Erythroblast (primary cell): ENCODE data around the gene RNU1-2.
"Not testable (repeated sequence)": the region's sequence is repeated elsewhere in the genome, so short reads cannot be mapped to it uniquely, and the experiment has no call there.

Experiments
- DNase-seq, 2 experiments: peaks; one replicate each; lab custom pipeline; 2025; lab: John Stamatoyannopoulos, UW
- GATA1 ChIP-seq: IDR thresholded peaks from 2 replicates; pipeline ENCODE4 v1.6.1; 2011; ENCODE audit warnings: low read depth, mild to moderate bottlenecking, control low read depth, low read length, moderate library complexity
- POLR2A ChIP-seq: IDR thresholded peaks from 2 replicates; pipeline ENCODE4 v1.6.1; 2011; ENCODE audit warnings: mild to moderate bottlenecking, low read length

The RNU1-2 gene

DNA sequence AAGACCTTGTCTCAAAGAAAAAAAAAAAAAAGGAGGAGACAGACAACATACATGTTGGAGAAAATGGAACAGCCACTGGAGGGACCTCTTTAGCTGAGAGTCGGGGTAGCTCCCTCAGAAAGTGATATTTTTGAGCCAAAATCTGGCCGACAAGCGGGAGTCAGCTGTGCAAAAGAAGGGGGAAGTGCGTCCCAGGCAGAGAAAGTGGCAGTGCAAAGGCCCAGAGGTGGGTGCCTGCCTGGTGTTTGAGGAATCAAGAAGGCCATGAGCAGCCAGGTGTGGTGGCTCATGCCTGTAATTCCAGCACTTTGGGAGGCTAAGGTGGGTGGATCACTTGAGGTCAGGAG lies 19.8 kb downstream of the RNU1-2 start:
- no peak for DNase-seq
- TF ChIP-seq POLR2A = no peak
- no peak for TF ChIP-seq GATA1

DNA sequence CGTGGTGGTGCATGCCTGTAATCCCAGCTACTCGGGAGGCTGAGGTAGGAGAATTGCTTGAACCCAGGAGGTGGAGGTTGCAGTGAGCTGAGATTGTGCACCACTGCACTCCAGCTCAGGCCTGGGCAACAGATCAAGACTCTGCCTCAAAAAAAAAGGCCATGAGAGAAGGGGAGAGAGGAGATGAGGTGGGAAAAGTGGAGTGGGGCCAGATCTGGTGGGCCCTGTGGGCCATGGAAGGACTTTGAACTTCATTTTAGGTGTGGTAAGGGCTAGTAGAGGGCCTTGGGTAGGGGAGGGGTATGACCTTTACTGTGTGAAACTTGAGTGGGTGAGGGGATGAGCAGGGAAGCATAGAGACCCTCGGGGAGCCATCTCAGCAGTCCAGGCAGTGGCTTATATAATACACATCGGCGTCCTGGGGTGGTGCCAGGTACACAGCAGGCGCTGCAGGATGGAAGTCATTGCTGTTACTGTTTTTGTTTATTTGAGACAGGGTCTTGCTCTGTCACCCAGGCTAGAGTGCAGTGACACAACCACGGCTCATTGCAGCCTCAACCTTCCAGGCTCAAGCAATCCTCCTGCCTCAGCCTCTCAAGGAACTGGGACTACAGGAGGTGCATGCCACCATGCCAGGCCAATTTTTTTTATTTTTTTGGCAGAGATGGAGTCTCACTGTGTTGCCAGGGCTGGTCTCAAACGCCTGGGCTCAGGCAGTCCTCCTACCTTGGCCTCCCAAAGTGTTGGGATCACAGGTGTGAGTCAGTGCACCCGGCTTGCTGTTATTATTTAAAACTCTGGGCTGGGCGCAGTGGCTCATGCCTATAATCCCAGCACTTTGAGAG lies 20.5 kb downstream of the RNU1-2 start:
- not testable (repeated sequence) for DNase-seq

DNA sequence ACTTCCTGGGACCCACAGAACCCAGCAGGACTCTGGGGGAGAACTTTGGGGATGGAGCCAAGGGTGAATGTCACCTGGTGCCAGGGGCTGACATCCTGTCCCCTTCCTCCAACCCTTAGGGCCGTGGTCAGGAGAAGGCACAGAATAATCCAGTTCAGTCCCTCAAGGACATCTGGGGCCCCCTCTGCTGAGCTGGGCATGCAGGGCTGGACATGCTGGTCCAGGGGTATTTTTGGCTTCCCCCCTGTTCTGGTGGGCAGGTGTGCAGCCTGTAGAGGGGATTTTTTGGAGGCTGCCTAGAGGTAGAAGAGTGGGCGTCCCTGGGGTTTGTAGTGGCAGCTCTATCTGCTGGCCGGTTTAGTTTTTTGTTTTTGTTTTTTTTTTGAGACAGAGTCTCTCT lies 22.6 kb downstream of the RNU1-2 start:
- TF ChIP-seq GATA1 (no peak), POLR2A (no peak)
- DNase-seq = no peak

DNA sequence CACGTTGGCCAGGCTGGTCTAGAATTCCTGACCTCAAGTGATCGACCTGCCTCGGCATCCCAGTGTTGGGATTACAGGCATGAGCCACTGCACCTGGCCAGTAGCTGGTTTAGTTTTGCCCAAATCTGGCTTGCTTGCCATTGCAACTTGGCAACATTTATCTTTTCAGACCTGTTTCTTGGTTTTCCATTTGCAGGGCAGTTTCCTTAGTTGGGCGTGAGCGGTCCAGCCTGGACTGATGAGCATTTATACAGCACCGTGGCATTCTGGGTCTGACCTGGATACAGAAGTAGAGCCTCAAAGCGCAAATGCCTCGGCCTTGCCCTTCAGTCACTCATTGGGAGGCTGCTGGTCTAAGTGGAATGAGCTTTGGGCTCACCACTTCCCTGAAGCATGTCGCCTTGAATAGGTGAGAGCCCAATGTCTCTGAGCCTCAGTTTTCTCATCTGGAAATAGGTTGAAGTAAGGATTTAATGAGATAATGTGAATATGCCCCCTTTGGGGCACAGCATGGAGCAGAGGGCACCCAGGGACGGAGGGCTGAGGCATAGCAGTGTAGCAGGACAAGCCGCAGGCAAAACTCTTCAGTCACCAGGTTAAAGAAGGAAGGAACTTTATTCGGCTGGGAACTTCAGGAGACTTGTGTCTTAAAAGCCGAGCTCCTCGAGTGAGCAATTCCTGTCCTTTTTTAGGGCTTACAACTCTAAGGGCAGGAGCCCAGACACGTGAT lies 23.3 kb downstream of the RNU1-2 start:
- DNase-seq = not testable (repeated sequence)

DNA sequence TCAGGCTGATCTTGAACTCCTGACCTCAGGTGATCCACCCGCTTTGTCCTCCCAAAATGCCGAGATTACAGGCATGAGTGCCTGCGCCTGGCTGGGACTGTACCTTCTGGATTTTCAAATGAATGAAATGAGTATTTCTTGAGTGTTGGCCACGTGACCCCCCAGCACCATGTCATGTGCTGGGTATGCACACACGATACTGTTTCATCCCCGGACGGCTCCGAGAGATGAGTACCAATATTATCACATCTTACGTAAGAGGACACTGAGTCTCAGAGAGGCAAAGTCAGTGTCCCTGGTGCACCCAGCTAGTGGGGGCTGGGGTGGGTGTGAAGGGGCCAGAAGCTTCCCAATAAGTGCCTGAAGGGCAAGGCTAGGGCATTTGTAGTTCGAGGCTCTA lies 25.2 kb downstream of the RNU1-2 start:
- no peak for TF ChIP-seq POLR2A
- DNase-seq = no peak

DNA sequence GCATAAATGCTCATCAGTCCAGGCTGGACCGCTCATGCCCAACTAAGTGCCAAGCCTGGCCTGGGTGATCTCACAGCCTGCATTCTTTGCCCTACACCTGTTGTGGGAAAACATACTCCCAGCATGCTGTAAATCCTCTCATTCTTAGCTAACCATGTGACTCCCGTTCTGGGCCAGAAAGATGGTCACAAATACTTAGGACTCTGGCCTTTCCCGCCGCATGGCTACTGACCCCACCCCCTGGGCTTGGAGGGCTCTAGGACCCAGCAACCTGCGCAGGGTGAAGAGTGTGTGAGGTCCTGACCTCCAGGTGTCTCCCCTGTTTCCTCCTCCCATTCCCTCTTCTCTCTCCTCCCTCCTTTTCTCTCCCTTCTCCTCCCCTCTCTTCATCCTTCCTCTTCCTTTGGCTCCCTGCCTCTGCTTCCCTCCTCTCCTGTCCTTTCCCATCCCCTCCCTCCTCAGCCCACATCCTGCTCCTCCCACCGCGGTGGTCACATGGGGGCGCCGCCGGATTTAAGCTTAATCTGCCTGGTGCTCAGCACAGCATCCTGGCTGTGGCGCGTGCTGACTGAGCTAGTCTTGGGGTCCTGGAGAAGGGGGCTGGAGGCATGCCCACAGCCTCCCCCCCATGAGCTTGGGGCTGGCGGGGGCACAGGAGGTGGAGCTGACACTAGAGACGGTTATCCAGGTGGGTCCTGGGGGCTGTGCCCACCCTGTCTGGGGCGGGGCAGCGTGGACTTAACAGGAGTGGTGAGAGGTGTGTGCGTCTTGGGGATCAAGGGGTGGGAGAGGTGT lies 25.8 kb downstream of the RNU1-2 start, which contains the start of gene CROCC:
TSS of gene CROCC (plus strand) at position 541 of the 795 bp plus-strand sequence. CDS start at position 629, 88 bp downstream.
- no peak for DNase-seq
- no peak for TF ChIP-seq POLR2A
- TF ChIP-seq GATA1 = no peak

DNA sequence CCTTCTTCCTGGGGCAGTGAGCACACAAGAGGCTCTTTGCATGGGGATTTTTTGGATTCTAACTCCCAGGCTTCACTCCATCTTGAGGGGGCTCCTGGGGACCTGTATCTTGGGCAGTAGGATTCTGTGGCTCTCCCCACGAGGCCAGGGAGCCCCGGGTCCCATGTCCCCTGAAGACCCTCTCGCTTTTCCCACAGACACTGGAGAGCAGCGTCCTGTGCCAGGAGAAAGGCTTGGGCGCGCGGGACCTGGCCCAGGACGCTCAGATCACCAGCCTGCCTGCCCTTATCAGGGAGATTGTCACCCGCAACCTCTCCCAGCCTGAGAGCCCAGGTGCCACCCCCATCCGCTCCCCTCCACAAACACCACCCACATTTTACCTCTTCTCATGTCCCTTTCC lies 26.7 kb downstream of the RNU1-2 start:
- DNase-seq = no peak
- TF ChIP-seq GATA1 = no peak
- no peak for TF ChIP-seq POLR2A

DNA sequence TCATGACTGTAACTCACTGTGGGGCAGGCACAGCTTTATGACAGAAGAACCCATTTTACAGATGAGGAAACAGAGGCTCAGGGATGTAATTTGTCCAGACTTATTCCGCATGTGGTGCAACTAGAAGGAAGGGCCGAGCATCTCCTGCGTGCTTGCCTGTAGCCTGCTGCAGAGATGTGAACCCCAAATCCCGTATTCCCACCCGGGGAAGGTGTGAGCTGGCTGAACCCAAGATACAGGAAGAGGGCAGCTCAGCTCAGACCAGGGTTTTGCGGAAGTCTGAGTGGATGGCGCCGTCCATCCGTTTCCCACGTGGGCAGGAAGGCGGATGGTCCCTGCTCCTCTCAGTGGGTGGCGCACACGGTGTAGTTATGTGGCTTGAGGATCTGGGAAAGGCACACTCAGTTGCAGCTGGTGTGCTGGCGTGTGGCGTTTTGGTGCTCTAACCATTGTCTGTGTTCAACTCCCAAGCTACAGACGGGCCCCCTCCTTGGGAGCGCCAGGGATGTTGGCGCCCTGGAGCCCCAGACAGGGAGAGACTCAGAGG lies 27.2 kb downstream of the RNU1-2 start:
- DNase-seq = no peak
- TF ChIP-seq POLR2A (no peak), GATA1 (no peak)

DNA sequence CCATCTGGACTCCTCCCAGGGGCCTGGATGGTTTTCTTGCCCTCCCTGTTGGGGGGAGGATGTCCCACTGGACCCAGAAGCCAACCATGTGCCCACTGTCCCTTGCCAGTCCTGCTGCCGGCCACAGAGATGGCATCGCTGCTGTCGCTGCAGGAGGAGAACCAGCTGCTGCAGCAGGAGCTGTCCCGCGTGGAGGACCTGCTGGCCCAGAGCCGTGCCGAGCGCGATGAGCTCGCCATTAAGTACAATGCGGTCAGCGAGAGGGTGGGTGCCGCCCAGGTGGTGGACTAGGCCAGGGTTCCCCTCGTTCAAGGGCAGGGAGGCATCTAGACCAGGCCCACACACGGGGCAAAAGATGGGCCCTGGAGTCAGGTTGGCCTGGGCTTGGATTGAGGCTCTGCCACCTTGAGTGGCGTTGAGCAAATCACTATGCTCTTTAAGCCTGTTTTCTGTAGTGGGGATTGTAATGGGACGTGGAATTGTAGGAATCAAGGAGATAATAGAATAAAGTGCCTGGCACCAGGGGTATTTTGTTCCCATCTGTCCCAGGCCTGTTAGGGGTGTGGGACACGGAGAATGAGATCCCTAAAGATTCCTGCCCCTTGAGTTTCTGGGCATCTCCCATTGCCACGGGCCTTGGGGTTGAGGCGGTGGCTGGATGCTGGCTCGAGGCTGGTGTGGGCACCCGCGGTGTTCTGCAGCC lies 28.6 kb downstream of the RNU1-2 start:
- DNase-seq = no peak
- TF ChIP-seq POLR2A = no peak
- TF ChIP-seq GATA1 = no peak

DNA sequence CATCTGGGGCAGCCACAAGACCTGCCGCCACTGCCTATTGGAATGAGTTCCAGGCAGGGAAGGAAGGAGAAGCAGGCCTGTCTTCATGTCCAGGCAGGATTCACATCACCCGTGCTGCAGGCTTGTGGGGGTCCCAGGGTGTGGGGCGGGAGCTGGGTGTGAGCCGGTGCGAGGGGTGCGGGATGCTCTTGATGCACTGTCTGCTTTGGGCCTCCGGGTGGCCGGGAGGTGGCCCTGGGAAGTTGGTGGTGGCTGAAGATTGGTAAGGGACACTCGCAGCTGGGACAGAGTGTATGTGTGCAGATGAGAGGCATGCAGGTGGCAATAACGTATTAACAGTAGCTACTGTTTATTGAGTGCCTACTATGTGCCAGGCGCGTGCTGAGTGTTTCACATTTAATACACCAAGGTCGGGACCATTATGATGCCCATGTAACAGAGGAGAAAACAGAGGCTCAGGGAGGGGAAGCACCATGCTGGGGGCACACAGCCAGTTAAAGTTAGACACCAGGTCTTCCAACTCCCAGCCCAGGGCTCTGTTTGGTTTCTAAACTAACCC lies 29.2 kb downstream of the RNU1-2 start:
- no peak for DNase-seq

DNA sequence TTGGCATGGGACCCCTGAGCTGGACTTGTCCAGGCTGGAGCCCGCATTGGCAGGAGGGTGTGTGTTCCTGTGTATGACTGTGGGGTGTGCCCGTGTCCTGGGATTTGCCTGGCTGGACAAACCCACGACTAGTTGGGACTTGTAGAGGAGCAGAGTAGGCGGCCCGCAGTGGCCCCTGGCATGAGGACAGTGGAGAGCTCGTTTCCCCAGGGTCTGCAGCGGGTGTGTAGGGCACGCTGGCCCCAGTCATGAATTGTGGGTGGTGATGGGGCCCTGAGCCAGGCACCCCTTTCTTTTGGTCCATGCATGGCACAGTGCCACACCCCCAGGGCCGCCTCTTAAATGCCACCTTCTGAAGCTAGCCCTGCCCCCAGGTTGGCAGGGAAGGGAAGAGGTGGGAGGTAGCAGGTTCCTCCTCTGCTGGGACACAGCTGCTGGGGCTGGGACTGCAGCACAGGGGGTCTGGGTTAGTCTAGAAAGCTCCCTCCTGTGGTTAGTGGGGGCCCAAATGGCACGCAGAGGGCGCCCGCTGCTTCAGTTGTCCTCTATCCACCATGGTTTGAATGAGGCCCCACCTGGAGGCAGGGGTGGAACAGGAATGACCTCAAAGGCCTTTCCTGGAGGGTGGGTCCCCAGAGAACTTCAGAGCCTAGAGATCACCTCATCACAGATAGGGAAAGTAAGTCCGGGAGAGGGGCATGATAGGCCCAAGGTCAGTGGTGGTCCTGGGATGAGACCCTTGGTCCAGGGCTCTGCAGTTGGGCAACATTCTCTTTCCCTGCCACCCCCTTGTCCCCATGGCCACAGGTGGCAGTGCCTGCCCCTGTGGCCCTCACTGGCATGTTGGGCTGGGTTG lies 30.1 kb downstream of the RNU1-2 start:
- TF ChIP-seq GATA1 (no peak), POLR2A (no peak)
- DNase-seq = no peak

More for the DNA sequence above, 29.2 kb downstream of the RNU1-2 start:
- no peak for TF ChIP-seq GATA1
- TF ChIP-seq POLR2A = no peak

DNA sequence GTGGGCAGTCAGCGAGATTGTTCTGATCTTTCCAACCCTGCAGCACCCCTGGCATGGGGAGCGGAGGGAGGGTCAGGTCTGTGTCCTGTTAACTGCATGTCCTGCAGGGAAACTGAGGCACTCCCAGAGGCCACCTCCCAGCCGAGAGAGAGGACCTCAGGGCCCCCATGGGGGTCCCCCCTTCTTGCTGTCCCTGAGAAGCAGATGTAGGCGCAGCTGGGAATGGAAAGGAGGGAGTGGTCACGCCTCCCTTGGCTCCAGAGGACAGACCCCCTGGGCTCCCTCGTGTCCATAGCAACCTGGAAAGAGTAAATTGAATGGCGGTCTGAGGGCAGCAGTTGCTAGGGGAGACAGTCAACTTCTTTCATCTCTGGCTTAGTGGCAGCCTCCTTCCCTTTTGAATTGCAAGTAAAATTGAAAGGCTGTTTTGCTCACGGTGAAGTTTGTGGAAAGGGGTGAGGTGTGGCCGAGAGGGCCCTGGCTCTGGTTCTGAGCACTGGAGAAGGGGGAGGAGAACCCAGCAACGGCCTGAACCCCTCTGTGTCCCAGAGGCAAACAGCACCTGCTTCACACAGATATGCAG lies 30.8 kb downstream of the RNU1-2 start:
- no peak for DNase-seq
- TF ChIP-seq POLR2A (no peak), GATA1 (no peak)
